Measurements from ENCODE around the gene ANKRD30B. TPM values are rescaled to one million over a fixed set of nuclear protein-coding genes. Genes with fewer than 3 reads are reported as not detected.
"Not testable (repeated sequence)": the region's sequence is repeated elsewhere in the genome, so short reads cannot be mapped to it uniquely, and the experiment has no call there.

Gene ANKRD30B
- total and polyA plus RNA-seq, 2 donors (not counting 3 experiments of a cell fraction or from before 2014, with no cell fraction given): not detected

DNA sequence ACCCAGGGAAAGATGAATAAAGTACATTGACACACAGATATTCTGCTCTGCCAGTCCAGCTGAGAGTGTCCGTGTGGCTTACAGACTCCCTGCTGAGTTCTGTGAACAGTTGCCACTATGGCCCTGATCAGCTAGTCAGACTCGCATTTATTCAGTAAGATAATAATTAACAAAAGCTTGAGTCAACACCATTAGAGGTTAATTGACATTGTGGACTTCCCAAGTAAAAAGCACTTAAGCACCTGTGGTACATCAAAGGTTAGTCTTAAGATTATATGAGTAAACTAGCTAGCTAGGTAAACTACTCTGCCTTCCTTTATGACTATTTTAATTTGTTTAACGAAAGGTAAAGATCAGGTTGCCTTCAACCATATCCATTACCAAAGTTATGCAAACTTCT, 33.7 kb downstream of the ANKRD30B start:
- no peaks in the 10 kb centered on the region for H3K27me3 ChIP-seq (ENCODE audit: control insufficient read depth in 2 of 2, insufficient read depth in 2 of 2, low read length in 2 of 2)
- H2AFZ ChIP-seq (ENCODE audit: low read depth, low read length): no peak overlapping the region
- no TSS peak for BruUV-seq (replicated peaks)
- H3K27ac ChIP-seq (ENCODE audit: insufficient read depth, low read depth, low read length): no peak overlapping the region
- POLR2A ChIA-PET: no interaction called here
- intact Hi-C loops (cut with micrococcal nuclease) (no loop called here), dilution Hi-C loops (cut with MboI; ENCODE audit: extremely low pct_ligation_motif_present, low sequenced_read_pairs) (no loop called here)
- no peak overlapping the region for H3K4me2 ChIP-seq (ENCODE audit: insufficient read depth, low read length)
- H3K9ac ChIP-seq (replicated peaks; ENCODE audit: extremely low read depth, insufficient read depth, low read length): no peak overlapping the region
- no peak for TF ChIP-seq MYC (IDR thresholded peaks at IDR 0.05; ENCODE audit: low read depth, low read length)
- no peaks in the 10 kb centered on the region for H3K9me3 ChIP-seq (replicated peaks; ENCODE audit: control insufficient read depth, insufficient read depth, low read length)
- H4K20me1 ChIP-seq (replicated peaks; ENCODE audit: control insufficient read depth, extremely low read depth, insufficient read depth, low read length): no peaks in the 10 kb centered on the region
- CTCF ChIA-PET: no interaction called here
- H3K4me1 ChIP-seq (ENCODE audit: control insufficient read depth, extremely low read depth, insufficient read depth, low read length): no peaks in the 10 kb centered on the region
- H3K36me3 ChIP-seq (ENCODE audit: control insufficient read depth in 2 of 2, extremely low read depth in 1 of 2, insufficient read depth in 2 of 2, low read length in 2 of 2): no peaks in the 10 kb centered on the region
- H3K79me2 ChIP-seq (ENCODE audit: control insufficient read depth, insufficient read depth, low read length): no peaks in the 10 kb centered on the region
- no peak overlapping the region for H3K4me3 ChIP-seq (replicated peaks in 1 of 3; ENCODE audit: insufficient read depth in 1 of 3, low read depth in 1 of 3, low read length in 3 of 3)
- no peaks in the 10 kb centered on the region for H3K9me1 ChIP-seq (replicated peaks; ENCODE audit: control insufficient read depth, extremely low read depth, insufficient read depth, low read length)
- no peak for FAIRE-seq
- DNase-seq (ENCODE audit: low read depth, low spot score): no peak

DNA sequence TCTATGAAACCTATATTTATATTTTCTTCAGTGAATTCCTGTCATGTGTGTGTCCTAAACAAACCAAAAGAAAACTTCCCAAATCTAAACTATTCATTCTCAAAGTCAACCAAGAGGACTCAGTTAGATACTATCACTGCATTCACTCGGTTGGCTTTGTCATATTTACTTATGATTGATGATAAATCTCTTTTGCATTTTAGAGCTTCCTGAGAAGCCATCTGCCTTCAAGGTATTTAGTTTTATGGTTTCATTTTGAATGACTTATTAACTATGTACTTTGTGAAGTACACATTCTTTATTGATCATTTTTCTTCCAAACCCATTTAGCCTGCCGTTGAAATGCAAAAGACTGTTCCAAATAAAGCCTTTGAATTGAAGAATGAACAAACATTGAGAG, 36.2 kb downstream of the ANKRD30B start:
- POLR2A ChIA-PET: no interaction called here
- H3K79me2 ChIP-seq (ENCODE audit: control insufficient read depth, insufficient read depth, low read length): no peaks in the 10 kb centered on the region
- FAIRE-seq: no peak
- CTCF ChIA-PET: no interaction called here
- H4K20me1 ChIP-seq (replicated peaks; ENCODE audit: control insufficient read depth, extremely low read depth, insufficient read depth, low read length): no peaks in the 10 kb centered on the region
- H3K4me3 ChIP-seq (replicated peaks in 1 of 3; ENCODE audit: insufficient read depth in 1 of 3, low read depth in 1 of 3, low read length in 3 of 3): no peak overlapping the region
- intact Hi-C loops (cut with micrococcal nuclease): no loop called here
- no TSS peak for BruUV-seq (replicated peaks)
- dilution Hi-C loops (cut with MboI; ENCODE audit: extremely low pct_ligation_motif_present, low sequenced_read_pairs): no loop called here
- H3K4me2 ChIP-seq (ENCODE audit: insufficient read depth, low read length): no peak overlapping the region
- H3K4me1 ChIP-seq (ENCODE audit: control insufficient read depth, extremely low read depth, insufficient read depth, low read length): no peaks in the 10 kb centered on the region
- H3K36me3 ChIP-seq (ENCODE audit: control insufficient read depth in 2 of 2, extremely low read depth in 1 of 2, insufficient read depth in 2 of 2, low read length in 2 of 2): no peaks in the 10 kb centered on the region
- H3K9ac ChIP-seq (replicated peaks; ENCODE audit: extremely low read depth, insufficient read depth, low read length): no peak overlapping the region
- H3K9me3 ChIP-seq (replicated peaks; ENCODE audit: control insufficient read depth, insufficient read depth, low read length): no peaks in the 10 kb centered on the region
- no peak overlapping the region for H2AFZ ChIP-seq (ENCODE audit: low read depth, low read length)
- no peaks in the 10 kb centered on the region for H3K9me1 ChIP-seq (replicated peaks; ENCODE audit: control insufficient read depth, extremely low read depth, insufficient read depth, low read length)
- H3K27ac ChIP-seq (ENCODE audit: insufficient read depth, low read depth, low read length): no peak overlapping the region
- no peak for DNase-seq (ENCODE audit: low read depth, low spot score)
- TF ChIP-seq MYC (IDR thresholded peaks at IDR 0.05; ENCODE audit: low read depth, low read length) (no peak), EZH2 (IDR thresholded peaks at IDR 0.05; ENCODE audit: borderline replicate concordance, low read depth, low read length, severe bottlenecking) (no peak), POLR2A (IDR thresholded peaks at IDR 0.05; ENCODE audit: low read depth, low read length) (no peak)
- H3K27me3 ChIP-seq (ENCODE audit: control insufficient read depth in 2 of 2, insufficient read depth in 2 of 2, low read length in 2 of 2): no peaks in the 10 kb centered on the region

DNA sequence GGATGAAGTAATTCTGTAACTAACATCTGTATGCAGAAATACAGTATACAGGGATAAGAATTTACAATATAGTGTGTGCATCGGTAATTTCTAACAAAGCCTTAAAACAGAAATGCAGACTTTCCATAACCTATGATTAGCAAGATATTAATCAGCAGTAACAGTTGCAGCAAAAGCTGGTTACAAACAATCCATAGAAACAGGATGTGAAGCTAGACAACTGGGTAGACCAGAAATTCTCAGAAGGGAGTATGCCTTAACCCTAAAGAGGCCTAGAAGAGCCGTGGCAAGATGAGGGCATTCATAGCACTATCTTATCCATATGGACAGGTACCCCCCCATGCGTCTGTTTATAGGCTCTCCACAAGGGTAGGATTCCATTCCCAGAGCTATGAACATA, 48.9 kb downstream of the ANKRD30B start:
- DNase-seq (ENCODE audit: low read depth, low spot score); intact Hi-C loops (cut with micrococcal nuclease); H3K4me1 ChIP-seq (ENCODE audit: control insufficient read depth, extremely low read depth, insufficient read depth, low read length); H3K9me1 ChIP-seq (replicated peaks; ENCODE audit: control insufficient read depth, extremely low read depth, insufficient read depth, low read length); H3K36me3 ChIP-seq (ENCODE audit: control insufficient read depth in 2 of 2, extremely low read depth in 1 of 2, insufficient read depth in 2 of 2, low read length in 2 of 2); H3K79me2 ChIP-seq (ENCODE audit: control insufficient read depth, insufficient read depth, low read length); H3K27me3 ChIP-seq (ENCODE audit: control insufficient read depth in 2 of 2, insufficient read depth in 2 of 2, low read length in 2 of 2); BruUV-seq (replicated peaks); FAIRE-seq; dilution Hi-C loops (cut with MboI; ENCODE audit: extremely low pct_ligation_motif_present, low sequenced_read_pairs); CTCF ChIA-PET; H3K4me3 ChIP-seq (replicated peaks in 1 of 3; ENCODE audit: insufficient read depth in 1 of 3, low read depth in 1 of 3, low read length in 3 of 3); H3K9ac ChIP-seq (replicated peaks; ENCODE audit: extremely low read depth, insufficient read depth, low read length); H4K20me1 ChIP-seq (replicated peaks; ENCODE audit: control insufficient read depth, extremely low read depth, insufficient read depth, low read length); POLR2A ChIA-PET; H2AFZ ChIP-seq (ENCODE audit: low read depth, low read length); H3K9me3 ChIP-seq (replicated peaks; ENCODE audit: control insufficient read depth, insufficient read depth, low read length); H3K4me2 ChIP-seq (ENCODE audit: insufficient read depth, low read length); H3K27ac ChIP-seq (ENCODE audit: insufficient read depth, low read depth, low read length): not testable (repeated sequence)

DNA sequence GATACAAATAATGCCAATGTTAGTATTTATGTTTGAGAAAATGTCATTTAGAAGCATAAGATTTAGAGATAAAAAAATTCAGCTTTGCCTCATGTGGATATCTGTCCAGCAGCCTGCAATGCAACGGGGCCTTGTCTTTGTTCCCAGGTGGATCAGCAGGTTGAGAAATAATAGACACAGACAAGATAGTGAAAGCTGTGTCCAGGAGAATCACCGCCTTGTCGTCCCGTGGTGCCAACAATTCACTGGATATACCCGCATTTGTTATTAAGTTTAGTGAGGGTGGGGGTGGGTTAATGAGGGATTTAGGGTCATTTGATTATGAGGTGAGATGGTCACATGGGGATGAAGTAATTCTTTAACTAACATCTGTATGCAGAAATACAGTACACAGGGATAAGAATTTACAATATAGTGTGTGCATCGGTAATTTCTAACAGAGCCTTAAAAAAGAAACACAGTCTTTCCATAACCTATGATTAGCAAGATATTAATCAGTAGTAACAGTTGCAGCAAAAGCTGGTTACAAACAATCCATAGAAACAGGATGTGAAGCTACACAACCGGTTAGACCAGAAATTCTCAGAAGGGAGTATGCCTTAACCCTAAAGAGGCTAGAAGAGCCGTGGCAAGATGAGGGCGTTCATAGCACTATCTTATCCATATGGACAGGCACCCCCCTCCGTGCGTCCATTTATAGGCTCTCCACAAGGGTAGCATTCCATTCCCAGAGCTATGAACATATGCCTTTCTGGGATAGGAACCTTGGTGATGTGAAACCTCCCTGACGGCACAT, 50.2 kb downstream of the ANKRD30B start:
- H2AFZ ChIP-seq (ENCODE audit: low read depth, low read length); POLR2A ChIA-PET; FAIRE-seq; H3K9ac ChIP-seq (replicated peaks; ENCODE audit: extremely low read depth, insufficient read depth, low read length); H3K4me2 ChIP-seq (ENCODE audit: insufficient read depth, low read length); CTCF ChIA-PET; BruUV-seq (replicated peaks); H3K27ac ChIP-seq (ENCODE audit: insufficient read depth, low read depth, low read length); H3K27me3 ChIP-seq (ENCODE audit: control insufficient read depth in 2 of 2, insufficient read depth in 2 of 2, low read length in 2 of 2); H3K36me3 ChIP-seq (ENCODE audit: control insufficient read depth in 2 of 2, extremely low read depth in 1 of 2, insufficient read depth in 2 of 2, low read length in 2 of 2); H3K4me1 ChIP-seq (ENCODE audit: control insufficient read depth, extremely low read depth, insufficient read depth, low read length); DNase-seq (ENCODE audit: low read depth, low spot score); H3K9me1 ChIP-seq (replicated peaks; ENCODE audit: control insufficient read depth, extremely low read depth, insufficient read depth, low read length); H3K9me3 ChIP-seq (replicated peaks; ENCODE audit: control insufficient read depth, insufficient read depth, low read length); intact Hi-C loops (cut with micrococcal nuclease); dilution Hi-C loops (cut with MboI; ENCODE audit: extremely low pct_ligation_motif_present, low sequenced_read_pairs); H4K20me1 ChIP-seq (replicated peaks; ENCODE audit: control insufficient read depth, extremely low read depth, insufficient read depth, low read length); H3K79me2 ChIP-seq (ENCODE audit: control insufficient read depth, insufficient read depth, low read length); H3K4me3 ChIP-seq (replicated peaks in 1 of 3; ENCODE audit: insufficient read depth in 1 of 3, low read depth in 1 of 3, low read length in 3 of 3): not testable (repeated sequence)

Measured in endothelial cell of umbilical vein (primary cell).